AG04449 (cell line): ENCODE data around the gene TANC1.

ENCODE experiments used
- CTCF ChIA-PET: fragments of 350-600 bp; formaldehyde crosslinking; extraction: SDS; loops from one replicate; lab custom pipeline; 2021; ENCODE audit warnings: antibody characterized with exemption; lab: Yijun Ruan, JAX
- POLR2A ChIA-PET: fragments of 400-600, 350-600 bp; formaldehyde crosslinking; extraction: SDS; loops from one replicate; lab custom pipeline; 2020; ENCODE audit warnings: antibody characterized with exemption, inconsistent platforms; lab: Yijun Ruan, JAX
- DNase-seq: peaks from one replicate; pipeline ENCODE4 v3.0.0-alpha.2; 2010; ENCODE audit warnings: low read depth, low spot score
- H3K4me3 ChIP-seq: 2 replicates; pipeline ENCODE4 v1.5.1; 2011; ENCODE audit warnings: low read depth, mild to moderate bottlenecking, control low read depth, low read length
- CTCF ChIP-seq: IDR thresholded peaks from one replicate; pipeline ENCODE4 v1.5.1; 2011; ENCODE audit warnings: mild to moderate bottlenecking, moderate library complexity, low read length, control low read depth, inconsistent platforms; ENCODE audit not compliant: insufficient read depth; ENCODE audit errors: missing control alignments

The TANC1 gene

GRCh38 chr2:158965107-158965506 is 3.3 kb upstream of the TANC1 start:
- no peak overlapping the region for H3K4me3 ChIP-seq
- CTCF ChIA-PET: interaction anchor here (6.0 kb wide), 1 partner anchor 153 kb away, joined by 35 read pairs; no protein-coding TSS in a partner anchor

GRCh38 chr2:158965641-158966040 is 2.8 kb upstream of the TANC1 start:
- DNase-seq: no peak
- POLR2A ChIA-PET: no interaction called here
- TF ChIP-seq CTCF: no peak
- H3K4me3 ChIP-seq: no peak overlapping the region
- CTCF ChIA-PET: interaction anchor here (1.2 to 6.0 kb wide), 3 partner anchors 34 to 155 kb away, joined by 3 to 35 read pairs (median 3); no protein-coding TSS in a partner anchor

More at GRCh38 chr2:158965107-158965506, 3.3 kb upstream of the TANC1 start:
- POLR2A ChIA-PET: no interaction called here
- DNase-seq: no peak
- TF ChIP-seq CTCF: no peak

GRCh38 chr2:158966312-158966711 is 2.1 kb upstream of the TANC1 start:
- no peak for DNase-seq
- ChIA-PET CTCF (interaction anchor here (1.2 to 6.0 kb wide), 3 partner anchors 35 to 155 kb away, joined by 3 to 35 read pairs (median 3); no protein-coding TSS in a partner anchor), POLR2A (no interaction called here)
- no peak overlapping the region for H3K4me3 ChIP-seq
- no peak for TF ChIP-seq CTCF

GRCh38 chr2:158967114-158967730 is 1.2 kb upstream of the TANC1 start:
- H3K4me3 ChIP-seq: peak overlapping the region; percentile 80
- no peak for DNase-seq
- TF ChIP-seq CTCF: no peak
- ChIA-PET POLR2A (interaction anchor here (0.7 to 1.5 kb wide), 2 partner anchors 13 to 261 kb away, joined by 3 to 6 read pairs; no protein-coding TSS in a partner anchor), CTCF (interaction anchor here (1.1 to 6.0 kb wide), 3 partner anchors 36 to 151 kb away, joined by 3 to 35 read pairs (median 3); no protein-coding TSS in a partner anchor)

- H3K4me3 ChIP-seq: peak overlapping the region; percentile 80
- DNase-seq: no peak
- no peak for TF ChIP-seq CTCF
- CTCF ChIA-PET: interaction anchor here (1.1 to 6.0 kb wide), 4 partner anchors 18 to 150 kb away, joined by 3 to 35 read pairs (median 4); no protein-coding TSS in a partner anchor
- POLR2A ChIA-PET: interaction anchor here (0.6 to 1.5 kb wide), 6 partner anchors 14 to 261 kb away, joined by 3 to 6 read pairs (median 3); no protein-coding TSS in a partner anchor
These were observed 577 bp upstream of the TANC1 start for GRCh38 chr2:158967731-158968395.
